GM12892 (cell line): Measurements from ENCODE around the gene SLC25A45.

Experiments used
- POLR2A ChIP-seq: IDR thresholded peaks from 2 replicates; pipeline ENCODE4 v1.6.1; 2011; ENCODE audit warnings: low read depth, low read length, control low read depth
- POLR2AphosphoS5 ChIP-seq: IDR thresholded peaks from 2 replicates; pipeline ENCODE4 v1.6.1; 2011; ENCODE audit warnings: low read depth, low read length, control low read depth
- TAF1 ChIP-seq: IDR thresholded peaks from 2 replicates; pipeline ENCODE4 v1.6.1; 2011; ENCODE audit warnings: low read depth, mild to moderate bottlenecking, control low read depth, low read length, borderline replicate concordance

- TF ChIP-seq POLR2A = no peak
- no peak for TF ChIP-seq TAF1
- no peak for TF ChIP-seq POLR2AphosphoS5
Measured at GRCh38 chr11:65355776-65356393, 26.6 kb downstream of the SLC25A45 start.
